H1 (cell line): Measurements from ENCODE around the gene ABCD4. TPM values are rescaled to one million over a fixed set of nuclear protein-coding genes. Genes with fewer than 3 reads are reported as not detected.

ENCODE experiments used
- ASH2L ChIP-seq: fragments of 200-600, 300-600 bp; sonication (generic); IDR thresholded peaks from one replicate; pipeline ENCODE4 v1.7.1; 2017; ENCODE audit warnings: low read length
- CBX8 ChIP-seq: fragments of 300-800, 300-1000 bp; sonication (generic); IDR thresholded peaks from 2 replicates; pipeline ENCODE4 v1.7.1; 2016; ENCODE audit warnings: low read depth, low read length, borderline replicate concordance
- CEBPB ChIP-seq: IDR thresholded peaks from 2 replicates; pipeline ENCODE4 v1.6.1; 2012; ENCODE audit warnings: low read depth, low read length
- CHD1 ChIP-seq: IDR thresholded peaks from 2 replicates; pipeline ENCODE4 v1.6.1; 2012; ENCODE audit warnings: low read depth, low read length, improper control_type of control experiment
- CHD2 ChIP-seq: IDR thresholded peaks from 2 replicates; pipeline ENCODE4 v1.6.1; 2012; ENCODE audit warnings: low read length, improper control_type of control experiment
- CREB1 ChIP-seq: IDR thresholded peaks from 2 replicates; pipeline ENCODE4 v1.6.1; 2012; ENCODE audit warnings: inconsistent platforms
- CTBP2 ChIP-seq: IDR thresholded peaks from 2 replicates; pipeline ENCODE4 v1.7.0; 2011; ENCODE audit warnings: borderline replicate concordance, mild to moderate bottlenecking, moderate library complexity, mixed read lengths, low read length; ENCODE audit not compliant: insufficient read depth, insufficient read length
- EGR1 ChIP-seq: IDR thresholded peaks from 2 replicates; pipeline ENCODE4 v1.6.1; 2011; ENCODE audit warnings: low read depth, low read length, borderline replicate concordance
- EZH2 ChIP-seq: fragments of 200-600 bp; sonication (generic); IDR thresholded peaks from 2 replicates; pipeline ENCODE4 v1.7.1; 2012; ENCODE audit warnings: low read depth, mild to moderate bottlenecking, moderate library complexity, low read length, inconsistent platforms; ENCODE audit not compliant: severe bottlenecking
- KDM4A ChIP-seq: IDR thresholded peaks from one replicate; pipeline ENCODE4 v1.7.1; 2012; ENCODE audit warnings: low read depth, mild to moderate bottlenecking, moderate library complexity, low read length, inconsistent platforms; ENCODE audit not compliant: severe bottlenecking
- MAFK ChIP-seq: IDR thresholded peaks from 2 replicates; pipeline ENCODE4 v1.6.1; 2012; ENCODE audit warnings: low read depth, mild to moderate bottlenecking, improper control_type of control experiment, low read length
- MAX ChIP-seq: IDR thresholded peaks from 2 replicates; pipeline ENCODE4 v1.6.1; 2012; ENCODE audit warnings: inconsistent platforms
- NANOG ChIP-seq: IDR thresholded peaks from 2 replicates; pipeline ENCODE4 v1.6.1; 2011; ENCODE audit warnings: low read length, low read depth, mild to moderate bottlenecking, inconsistent platforms; ENCODE audit not compliant: insufficient read depth, poor library complexity, severe bottlenecking
- PHF8 ChIP-seq: fragments of 200-600 bp; sonication (generic); conservative IDR thresholded peaks from 2 replicates; pipeline ENCODE4 v1.7.1; 2012; ENCODE audit warnings: low read depth, mild to moderate bottlenecking, inconsistent platforms, low read length, moderate library complexity
- POLR2AphosphoS5 ChIP-seq: IDR thresholded peaks from 2 replicates; pipeline ENCODE4 v1.6.1; 2011; ENCODE audit warnings: low read depth, low read length
- RAD21 ChIP-seq, 2 experiments: IDR thresholded peaks in 1 of 2; conservative IDR thresholded peaks in 1 of 2; 2 replicates each; pipeline ENCODE4 v1.6.1; 2011; ENCODE audit warnings: low read depth in 2 of 2, low read length in 2 of 2, improper control_type of control experiment in 1 of 2, inconsistent platforms in 1 of 2, mild to moderate bottlenecking in 1 of 2, moderate library complexity in 1 of 2
- RBBP5 ChIP-seq: IDR thresholded peaks from 2 replicates; pipeline ENCODE4 v1.7.1; 2012; ENCODE audit warnings: low read depth, mild to moderate bottlenecking, inconsistent platforms, low read length, moderate library complexity, borderline replicate concordance
- RFX5 ChIP-seq: IDR thresholded peaks from 2 replicates; pipeline ENCODE4 v1.6.1; 2011; ENCODE audit warnings: low read depth, low read length, improper control_type of control experiment, borderline replicate concordance
- SP1 ChIP-seq: IDR thresholded peaks from 2 replicates; pipeline ENCODE4 v1.6.1; 2011; ENCODE audit warnings: low read depth, low read length
- TCF12 ChIP-seq: IDR thresholded peaks from 2 replicates; pipeline ENCODE4 v1.6.1; 2011; ENCODE audit warnings: low read depth, mild to moderate bottlenecking, low read length
- polyA plus RNA-seq, 7 experiments: library from polyadenylated mRNA; depleted of rRNA in 3 of 7; stranded (reverse) in 5 of 7; unstranded in 2 of 7; fragments of >200 nt in 5 of 7; fragments of 200-250 nt in 2 of 7; gene quantifications; 1 replicate in 5 of 7; 2 replicates in 1 of 7; 4 replicates in 1 of 7; pipeline versions ENCODE4 v1.2.1 to v1.2.3, GENCODE V29; 2011 to 2013; ENCODE audit warnings: missing spikeins in 2 of 7, mixed read lengths in 2 of 7
- total RNA-seq: library from RNA; stranded (reverse); fragmentation: NEBNext Ultra II Directional; extraction: Animal tissue kit (Norgen Biotek cat#: 25700); gene quantifications from 2 replicates; pipeline ENCODE4 v1.2.1, GENCODE V29; 2021
- TF ChIP-seq, protein P1 (sequence below): IDR thresholded peaks from 2 replicates; pipeline ENCODE4 v1.6.1; 2012; ENCODE audit warnings: inconsistent platforms
- TF ChIP-seq, protein P2 (sequence below): IDR thresholded peaks from 2 replicates; pipeline ENCODE4 v1.6.1; 2011; ENCODE audit warnings: low read length, improper control_type of control experiment

Gene ABCD4
- total and polyA plus RNA-seq, 2 of the 8 experiments (the other 6 are each of a cell fraction or from before 2014, with no cell fraction given): 47.9 to 97.7 TPM

DNA sequence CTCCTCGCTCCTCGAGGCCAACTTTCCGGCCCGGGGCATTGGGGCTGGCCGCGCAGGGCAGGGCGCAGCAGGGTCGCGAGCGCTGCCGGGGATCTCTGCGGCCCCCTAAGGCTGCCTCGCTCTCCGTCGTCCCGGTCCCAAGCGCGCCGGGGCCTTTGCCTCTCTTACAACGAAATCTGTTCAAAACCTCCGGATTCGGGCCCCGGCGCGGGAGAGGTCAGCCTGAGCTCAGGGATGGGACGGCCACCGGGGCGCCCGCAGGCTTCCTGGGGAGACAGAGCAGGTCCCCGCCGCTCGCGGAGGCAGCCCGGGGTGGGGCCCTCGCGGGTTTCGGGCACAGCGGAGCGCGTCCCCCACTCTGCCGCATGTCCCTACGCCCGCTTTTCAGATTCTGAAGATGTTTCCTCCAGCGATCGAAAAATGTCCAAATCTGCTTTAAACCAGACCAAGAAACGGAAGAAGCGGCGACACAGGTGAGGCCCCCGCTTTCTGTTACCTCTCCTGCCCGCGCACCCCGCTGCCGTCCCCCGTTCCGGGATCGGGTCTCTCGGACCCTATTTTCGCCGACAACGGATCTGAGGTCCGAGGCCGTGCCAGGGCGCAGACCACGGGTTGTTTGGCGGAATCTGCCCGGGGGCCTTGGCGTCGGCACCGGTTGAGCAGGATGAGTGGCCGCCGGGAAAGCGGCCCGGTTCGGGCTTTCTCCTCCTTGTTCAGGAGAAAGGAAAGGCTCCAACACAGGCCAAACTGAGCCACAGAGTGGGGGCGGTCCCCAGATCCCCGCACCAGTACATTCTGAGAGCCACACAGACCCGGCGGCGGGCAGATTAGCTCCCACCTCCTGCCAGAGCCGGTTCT, 61.7 kb downstream of the ABCD4 start (continued):
- TF ChIP-seq, protein P1, sequence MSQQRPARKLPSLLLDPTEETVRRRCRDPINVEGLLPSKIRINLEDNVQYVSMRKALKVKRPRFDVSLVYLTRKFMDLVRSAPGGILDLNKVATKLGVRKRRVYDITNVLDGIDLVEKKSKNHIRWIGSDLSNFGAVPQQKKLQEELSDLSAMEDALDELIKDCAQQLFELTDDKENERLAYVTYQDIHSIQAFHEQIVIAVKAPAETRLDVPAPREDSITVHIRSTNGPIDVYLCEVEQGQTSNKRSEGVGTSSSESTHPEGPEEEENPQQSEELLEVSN: no peak
- TF ChIP-seq TCF12: no peak
- no peak for TF ChIP-seq MAX
- TF ChIP-seq CEBPB: no peak
- no peak for TF ChIP-seq ASH2L
- peak; percentile 35 for TF ChIP-seq KDM4A
- TF ChIP-seq CREB1: no peak
- TF ChIP-seq RBBP5: no peak
- no peak for TF ChIP-seq CHD1
- TF ChIP-seq CHD2: no peak
- TF ChIP-seq PHF8: peak; percentile 30; the same call in 1 of the 2 replicates
- 0 out of 2 replicates have a peak, but pooled peaks have one; percentile 6 for TF ChIP-seq SP1
- TF ChIP-seq RFX5: no peak
- TF ChIP-seq MAFK: no peak
- no peak for TF ChIP-seq EGR1
- TF ChIP-seq CTBP2: peak; percentile 60
- TF ChIP-seq, protein P2, sequence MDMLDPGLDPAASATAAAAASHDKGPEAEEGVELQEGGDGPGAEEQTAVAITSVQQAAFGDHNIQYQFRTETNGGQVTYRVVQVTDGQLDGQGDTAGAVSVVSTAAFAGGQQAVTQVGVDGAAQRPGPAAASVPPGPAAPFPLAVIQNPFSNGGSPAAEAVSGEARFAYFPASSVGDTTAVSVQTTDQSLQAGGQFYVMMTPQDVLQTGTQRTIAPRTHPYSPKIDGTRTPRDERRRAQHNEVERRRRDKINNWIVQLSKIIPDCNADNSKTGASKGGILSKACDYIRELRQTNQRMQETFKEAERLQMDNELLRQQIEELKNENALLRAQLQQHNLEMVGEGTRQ: no peak
- TF ChIP-seq POLR2AphosphoS5: no peak
- TF ChIP-seq NANOG: no peak
- no peak for TF ChIP-seq RAD21 (IDR thresholded peaks at IDR 0.05 in 1 of 2, conservative IDR thresholded peaks at IDR 0.05 in 1 of 2; ENCODE audit: low read depth in 2 of 2, low read length in 2 of 2)
- TF ChIP-seq EZH2: peak; percentile 95
- peak; percentile 96 for TF ChIP-seq CBX8
